HepG2 (cell line): Measurements from ENCODE around the gene CELF4. TPM values are rescaled to one million over a fixed set of nuclear protein-coding genes. Genes with fewer than 3 reads are reported as not detected.

Source experiments
- SNAPC4 ChIP-seq: sonication (generic); formaldehyde crosslinking; IDR thresholded peaks from 2 replicates; pipeline ENCODE4 v1.4.0; 2020; ENCODE audit warnings: mild to moderate bottlenecking, missing genetic modification reagents
- ZKSCAN1 ChIP-seq: fragments of 150-350 bp; IDR thresholded peaks from 2 replicates; pipeline ENCODE4 v1.6.1; 2014; ENCODE audit warnings: low read length
- ZNF512 ChIP-seq: sonication (generic); formaldehyde crosslinking; IDR thresholded peaks from 2 replicates; pipeline ENCODE4 v1.4.0; 2020; ENCODE audit warnings: mild to moderate bottlenecking, missing genetic modification reagents
- ZZZ3 ChIP-seq: sonication (generic); formaldehyde crosslinking; IDR thresholded peaks from 2 replicates; pipeline ENCODE4 v1.4.0; 2020; ENCODE audit warnings: missing genetic modification reagents, mild to moderate bottlenecking, borderline replicate concordance
- polyA plus RNA-seq, 8 experiments: library from polyadenylated mRNA; depleted of rRNA in 3 of 8; stranded (reverse) in 7 of 8; unstranded in 1 of 8; fragments of >200 nt; fragmentation: Illumina TruSeq in 4 of 8; extraction: Trizol in 4 of 8; gene quantifications; 2 replicates each; pipeline versions ENCODE4 v1.2.1 to v1.2.3, GENCODE V29; 2011 to 2016; ENCODE audit warnings: low read depth in 4 of 8, missing spikeins in 1 of 8, mixed read lengths in 1 of 8; ENCODE audit not compliant: insufficient read depth in 1 of 8
- total RNA-seq, 5 experiments: library from RNA; depleted of rRNA; stranded (reverse); fragments of >200 nt; fragmentation: Illumina TruSeq; extraction: Trizol; gene quantifications; 2 replicates each; pipeline ENCODE4 v1.2.3, GENCODE V29; 2016; ENCODE audit warnings: low read depth in 1 of 5
- TF ChIP-seq, protein P1 (sequence below): sonication (generic); formaldehyde crosslinking; IDR thresholded peaks from one replicate; pipeline ENCODE4 v1.5.1; 2020; ENCODE audit warnings: mild to moderate bottlenecking, missing genetic modification reagents; ENCODE audit errors: not compliant biosample characterization
- TF ChIP-seq, protein P2 (sequence below): IDR thresholded peaks from 2 replicates; pipeline ENCODE4 v1.6.1; 2016; ENCODE audit warnings: low read depth, missing genetic modification reagents, missing compliant biosample characterization

Gene CELF4
- total and polyA plus RNA-seq, 2 of the 13 experiments (the other 11 are each of a cell fraction or from before 2014, with no cell fraction given): not detected

GRCh38 chr18:37270038-37270665 is 295.4 kb downstream of the CELF4 start (continued):
- TF ChIP-seq, protein P1, sequence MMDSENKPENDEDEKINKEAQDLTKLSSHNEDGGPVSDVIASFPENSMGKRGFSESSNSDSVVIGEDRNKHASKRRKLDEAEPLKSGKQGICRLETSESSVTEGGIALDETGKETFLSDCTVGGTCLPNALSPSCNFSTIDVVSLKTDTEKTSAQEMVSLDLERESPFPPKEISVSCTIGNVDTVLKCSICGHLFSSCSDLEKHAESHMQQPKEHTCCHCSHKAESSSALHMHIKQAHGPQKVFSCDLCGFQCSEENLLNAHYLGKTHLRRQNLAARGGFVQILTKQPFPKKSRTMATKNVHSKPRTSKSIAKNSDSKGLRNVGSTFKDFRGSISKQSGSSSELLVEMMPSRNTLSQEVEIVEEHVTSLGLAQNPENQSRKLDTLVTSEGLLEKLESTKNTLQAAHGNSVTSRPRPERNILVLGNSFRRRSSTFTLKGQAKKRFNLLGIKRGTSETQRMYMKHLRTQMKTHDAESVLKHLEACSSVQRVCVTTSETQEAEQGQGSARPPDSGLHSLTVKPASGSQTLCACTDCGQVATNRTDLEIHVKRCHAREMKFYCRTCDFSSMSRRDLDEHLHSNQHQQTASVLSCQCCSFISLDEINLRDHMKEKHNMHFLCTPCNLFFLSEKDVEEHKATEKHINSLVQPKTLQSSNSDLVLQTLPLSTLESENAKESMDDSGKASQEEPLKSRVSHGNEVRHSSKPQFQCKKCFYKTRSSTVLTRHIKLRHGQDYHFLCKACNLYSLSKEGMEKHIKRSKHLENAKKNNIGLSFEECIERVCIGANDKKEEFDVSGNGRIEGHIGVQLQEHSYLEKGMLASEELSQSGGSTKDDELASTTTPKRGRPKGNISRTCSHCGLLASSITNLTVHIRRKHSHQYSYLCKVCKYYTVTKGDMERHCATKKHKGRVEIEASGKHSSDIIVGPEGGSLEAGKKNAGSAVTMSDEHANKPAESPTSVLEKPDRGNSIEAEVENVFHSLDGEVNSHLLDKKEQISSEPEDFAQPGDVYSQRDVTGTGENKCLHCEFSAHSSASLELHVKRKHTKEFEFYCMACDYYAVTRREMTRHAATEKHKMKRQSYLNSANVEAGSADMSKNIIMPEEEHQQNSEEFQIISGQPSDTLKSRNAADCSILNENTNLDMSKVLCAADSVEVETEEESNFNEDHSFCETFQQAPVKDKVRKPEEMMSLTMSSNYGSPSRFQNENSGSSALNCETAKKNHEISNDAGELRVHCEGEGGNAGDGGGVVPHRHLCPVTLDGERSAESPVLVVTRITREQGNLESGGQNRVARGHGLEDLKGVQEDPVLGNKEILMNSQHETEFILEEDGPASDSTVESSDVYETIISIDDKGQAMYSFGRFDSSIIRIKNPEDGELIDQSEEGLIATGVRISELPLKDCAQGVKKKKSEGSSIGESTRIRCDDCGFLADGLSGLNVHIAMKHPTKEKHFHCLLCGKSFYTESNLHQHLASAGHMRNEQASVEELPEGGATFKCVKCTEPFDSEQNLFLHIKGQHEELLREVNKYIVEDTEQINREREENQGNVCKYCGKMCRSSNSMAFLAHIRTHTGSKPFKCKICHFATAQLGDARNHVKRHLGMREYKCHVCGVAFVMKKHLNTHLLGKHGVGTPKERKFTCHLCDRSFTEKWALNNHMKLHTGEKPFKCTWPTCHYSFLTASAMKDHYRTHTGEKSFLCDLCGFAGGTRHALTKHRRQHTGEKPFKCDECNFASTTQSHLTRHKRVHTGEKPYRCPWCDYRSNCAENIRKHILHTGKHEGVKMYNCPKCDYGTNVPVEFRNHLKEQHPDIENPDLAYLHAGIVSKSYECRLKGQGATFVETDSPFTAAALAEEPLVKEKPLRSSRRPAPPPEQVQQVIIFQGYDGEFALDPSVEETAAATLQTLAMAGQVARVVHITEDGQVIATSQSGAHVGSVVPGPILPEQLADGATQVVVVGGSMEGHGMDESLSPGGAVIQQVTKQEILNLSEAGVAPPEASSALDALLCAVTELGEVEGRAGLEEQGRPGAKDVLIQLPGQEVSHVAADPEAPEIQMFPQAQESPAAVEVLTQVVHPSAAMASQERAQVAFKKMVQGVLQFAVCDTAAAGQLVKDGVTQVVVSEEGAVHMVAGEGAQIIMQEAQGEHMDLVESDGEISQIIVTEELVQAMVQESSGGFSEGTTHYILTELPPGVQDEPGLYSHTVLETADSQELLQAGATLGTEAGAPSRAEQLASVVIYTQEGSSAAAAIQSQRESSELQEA (CRISPR knock-in tag): peak; percentile 99
- TF ChIP-seq SNAPC4 (CRISPR knock-in tag) (peak; percentile 98), ZZZ3 (CRISPR knock-in tag) (peak; percentile 96), ZKSCAN1 (no peak), ZNF512 (CRISPR knock-in tag) (no peak)
- TF ChIP-seq, protein P2, sequence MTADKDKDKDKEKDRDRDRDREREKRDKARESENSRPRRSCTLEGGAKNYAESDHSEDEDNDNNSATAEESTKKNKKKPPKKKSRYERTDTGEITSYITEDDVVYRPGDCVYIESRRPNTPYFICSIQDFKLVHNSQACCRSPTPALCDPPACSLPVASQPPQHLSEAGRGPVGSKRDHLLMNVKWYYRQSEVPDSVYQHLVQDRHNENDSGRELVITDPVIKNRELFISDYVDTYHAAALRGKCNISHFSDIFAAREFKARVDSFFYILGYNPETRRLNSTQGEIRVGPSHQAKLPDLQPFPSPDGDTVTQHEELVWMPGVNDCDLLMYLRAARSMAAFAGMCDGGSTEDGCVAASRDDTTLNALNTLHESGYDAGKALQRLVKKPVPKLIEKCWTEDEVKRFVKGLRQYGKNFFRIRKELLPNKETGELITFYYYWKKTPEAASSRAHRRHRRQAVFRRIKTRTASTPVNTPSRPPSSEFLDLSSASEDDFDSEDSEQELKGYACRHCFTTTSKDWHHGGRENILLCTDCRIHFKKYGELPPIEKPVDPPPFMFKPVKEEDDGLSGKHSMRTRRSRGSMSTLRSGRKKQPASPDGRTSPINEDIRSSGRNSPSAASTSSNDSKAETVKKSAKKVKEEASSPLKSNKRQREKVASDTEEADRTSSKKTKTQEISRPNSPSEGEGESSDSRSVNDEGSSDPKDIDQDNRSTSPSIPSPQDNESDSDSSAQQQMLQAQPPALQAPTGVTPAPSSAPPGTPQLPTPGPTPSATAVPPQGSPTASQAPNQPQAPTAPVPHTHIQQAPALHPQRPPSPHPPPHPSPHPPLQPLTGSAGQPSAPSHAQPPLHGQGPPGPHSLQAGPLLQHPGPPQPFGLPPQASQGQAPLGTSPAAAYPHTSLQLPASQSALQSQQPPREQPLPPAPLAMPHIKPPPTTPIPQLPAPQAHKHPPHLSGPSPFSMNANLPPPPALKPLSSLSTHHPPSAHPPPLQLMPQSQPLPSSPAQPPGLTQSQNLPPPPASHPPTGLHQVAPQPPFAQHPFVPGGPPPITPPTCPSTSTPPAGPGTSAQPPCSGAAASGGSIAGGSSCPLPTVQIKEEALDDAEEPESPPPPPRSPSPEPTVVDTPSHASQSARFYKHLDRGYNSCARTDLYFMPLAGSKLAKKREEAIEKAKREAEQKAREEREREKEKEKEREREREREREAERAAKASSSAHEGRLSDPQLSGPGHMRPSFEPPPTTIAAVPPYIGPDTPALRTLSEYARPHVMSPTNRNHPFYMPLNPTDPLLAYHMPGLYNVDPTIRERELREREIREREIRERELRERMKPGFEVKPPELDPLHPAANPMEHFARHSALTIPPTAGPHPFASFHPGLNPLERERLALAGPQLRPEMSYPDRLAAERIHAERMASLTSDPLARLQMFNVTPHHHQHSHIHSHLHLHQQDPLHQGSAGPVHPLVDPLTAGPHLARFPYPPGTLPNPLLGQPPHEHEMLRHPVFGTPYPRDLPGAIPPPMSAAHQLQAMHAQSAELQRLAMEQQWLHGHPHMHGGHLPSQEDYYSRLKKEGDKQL: peak; percentile 95
